IMR-90 (cell line): ENCODE data around the gene BBS1. TPM values are rescaled to one million over a fixed set of nuclear protein-coding genes. Genes with fewer than 3 reads are reported as not detected.

Experiments used
- ATAC-seq: fragments of 200-7000 bp; cut with Tn5 transposase; 2 replicates; pipeline ENCODE4 v1.9.1; 2020; ENCODE audit warnings: low read depth, mild to moderate bottlenecking, moderate library complexity
- BruUV-seq: library from RNA; stranded (reverse); fragments of 400-500 nt; replicated peaks from 2 replicates; lab custom pipeline; 2021; lab: Mats Ljungman, UMichigan
- CTCF ChIA-PET: fragments of 300-600 bp; formaldehyde crosslinking; extraction: SDS; loops from one replicate; lab custom pipeline; 2021; ENCODE audit warnings: antibody characterized with exemption; lab: Yijun Ruan, JAX
- POLR2A ChIA-PET: fragments of 300-600 bp; sonication (Branson Sonifier 250); formaldehyde crosslinking; loops from one replicate; lab custom pipeline; 2022; ENCODE audit warnings: antibody characterized with exemption; ENCODE audit not compliant: unreplicated experiment; lab: Charles Lee
- DNase-seq: peaks from one replicate; pipeline ENCODE4 v3.0.0; 2013
- H2AFZ ChIP-seq: replicated peaks from 2 replicates; pipeline ENCODE3; 2013; ENCODE audit warnings: low read length, mild to moderate bottlenecking; ENCODE audit not compliant: poor library complexity
- H2AK5ac ChIP-seq: 2 replicates; pipeline ENCODE4 v1.6.1; 2013; ENCODE audit warnings: low read depth, low read length, inconsistent platforms
- H2AK9ac ChIP-seq: replicated peaks from 2 replicates; pipeline ENCODE3; 2013; ENCODE audit warnings: mild to moderate bottlenecking, low read depth, low read length, moderate library complexity; ENCODE audit not compliant: poor library complexity
- H2BK120ac ChIP-seq: 2 replicates; pipeline ENCODE4 v1.6.1; 2013; ENCODE audit warnings: low read depth, low read length, inconsistent platforms
- H2BK15ac ChIP-seq: 3 replicates; pipeline ENCODE4 v1.6.1; 2013; ENCODE audit warnings: low read depth, low read length, inconsistent platforms
- H2BK20ac ChIP-seq: 2 replicates; pipeline ENCODE4 v1.6.1; 2013; ENCODE audit warnings: low read depth, mild to moderate bottlenecking, inconsistent platforms, low read length, moderate library complexity
- H2BK5ac ChIP-seq: 2 replicates; pipeline ENCODE4 v1.6.1; 2013; ENCODE audit warnings: mild to moderate bottlenecking, low read depth, low read length, inconsistent platforms; ENCODE audit not compliant: poor library complexity, severe bottlenecking
- H3K14ac ChIP-seq: replicated peaks from 2 replicates; pipeline ENCODE4 v1.6.1; 2013; ENCODE audit warnings: low read depth, low read length, inconsistent platforms
- H3K18ac ChIP-seq: 2 replicates; pipeline ENCODE4 v1.6.1; 2013; ENCODE audit warnings: low read depth, low read length, control low read depth
- H3K23ac ChIP-seq: 2 replicates; pipeline ENCODE4 v1.6.1; 2013; ENCODE audit warnings: low read depth, low read length, inconsistent platforms
- H3K27ac ChIP-seq: 2 replicates; pipeline ENCODE4 v1.5.1; 2013; ENCODE audit warnings: mild to moderate bottlenecking, control low read depth, low read length; ENCODE audit not compliant: insufficient read depth
- H3K27me3 ChIP-seq: 2 replicates; pipeline ENCODE4 v1.6.1; 2013; ENCODE audit warnings: low read length; ENCODE audit not compliant: control insufficient read depth, insufficient read depth
- H3K36me3 ChIP-seq: 2 replicates; pipeline ENCODE4 v1.6.1; 2013; ENCODE audit warnings: low read length, mixed read lengths; ENCODE audit not compliant: control insufficient read depth, insufficient read depth
- H3K4ac ChIP-seq: 2 replicates; pipeline ENCODE4 v1.6.1; 2013; ENCODE audit warnings: low read depth, low read length, inconsistent platforms
- H3K4me1 ChIP-seq: 2 replicates; pipeline ENCODE4 v1.6.1; 2013; ENCODE audit warnings: low read length, mixed read lengths; ENCODE audit not compliant: control insufficient read depth, insufficient read depth
- H3K4me2 ChIP-seq: 2 replicates; pipeline ENCODE4 v1.6.1; 2013; ENCODE audit warnings: low read depth, mild to moderate bottlenecking, control low read depth, low read length, moderate library complexity
- H3K4me3 ChIP-seq: 2 replicates; pipeline ENCODE4 v1.5.1; 2013; ENCODE audit warnings: low read depth, mild to moderate bottlenecking, control low read depth, low read length, moderate library complexity; ENCODE audit not compliant: insufficient read depth
- H3K56ac ChIP-seq: 2 replicates; pipeline ENCODE4 v1.6.1; 2013; ENCODE audit warnings: low read length, inconsistent platforms; ENCODE audit not compliant: insufficient read depth; ENCODE audit errors: extremely low read depth
- H3K79me1 ChIP-seq, 2 experiments: 2 replicates each; pipeline ENCODE4 v1.6.1; 2013; ENCODE audit warnings: low read length in 2 of 2, inconsistent platforms in 1 of 2, low read depth in 1 of 2
- H3K9ac ChIP-seq: 2 replicates; pipeline ENCODE4 v1.6.1; 2013; ENCODE audit warnings: low read depth, low read length, control low read depth
- H3K9me1 ChIP-seq: 2 replicates; pipeline ENCODE4 v1.6.1; 2013; ENCODE audit warnings: low read length, inconsistent platforms; ENCODE audit not compliant: insufficient read depth
- H3K9me3 ChIP-seq: 2 replicates; pipeline ENCODE4 v1.6.1; 2013; ENCODE audit warnings: low read length; ENCODE audit not compliant: control insufficient read depth, insufficient read depth
- H4K20me1 ChIP-seq: 2 replicates; pipeline ENCODE4 v1.6.1; 2013; ENCODE audit warnings: low read length, inconsistent platforms; ENCODE audit not compliant: insufficient read depth
- H4K5ac ChIP-seq: 2 replicates; pipeline ENCODE4 v1.6.1; 2013; ENCODE audit warnings: mild to moderate bottlenecking, low read depth, low read length, control low read depth
- H4K8ac ChIP-seq, 2 experiments: 2 replicates each; pipeline ENCODE4 v1.6.1; 2013; ENCODE audit warnings: low read depth in 2 of 2, low read length in 2 of 2, control low read depth in 1 of 2, inconsistent platforms in 1 of 2
- H4K91ac ChIP-seq: 2 replicates; pipeline ENCODE4 v1.6.1; 2013; ENCODE audit warnings: low read depth, low read length, inconsistent platforms; ENCODE audit not compliant: insufficient read depth
- BHLHE40 ChIP-seq: fragments of 150-350 bp; IDR thresholded peaks from 2 replicates; pipeline ENCODE4 v1.6.1; 2016; ENCODE audit warnings: mild to moderate bottlenecking, low read depth, low read length
- CEBPB ChIP-seq: IDR thresholded peaks from 2 replicates; pipeline ENCODE4 v1.6.1; 2012; ENCODE audit warnings: low read depth, low read length, improper control_type of control experiment
- CHD1 ChIP-seq: IDR thresholded peaks from 2 replicates; pipeline ENCODE4 v1.6.1; 2012; ENCODE audit warnings: low read depth, low read length, improper control_type of control experiment
- CTCF ChIP-seq: conservative IDR thresholded peaks from 2 replicates; pipeline ENCODE4 v1.5.1; 2012; ENCODE audit warnings: mild to moderate bottlenecking, low read depth, low read length, improper control_type of control experiment
- ELK1 ChIP-seq: fragments of 150-350 bp; IDR thresholded peaks from 2 replicates; pipeline ENCODE4 v1.6.1; 2016; ENCODE audit warnings: low read depth, mild to moderate bottlenecking, low read length, moderate library complexity, borderline replicate concordance
- FOS ChIP-seq: fragments of 150-350 bp; IDR thresholded peaks from 2 replicates; pipeline ENCODE4 v1.6.1; 2016; ENCODE audit warnings: low read depth, low read length
- MAFK ChIP-seq: IDR thresholded peaks from 2 replicates; pipeline ENCODE4 v1.6.1; 2012; ENCODE audit warnings: low read depth, low read length, improper control_type of control experiment
- MAZ ChIP-seq: IDR thresholded peaks from 2 replicates; pipeline ENCODE4 v1.6.1; 2012; ENCODE audit warnings: low read depth, mild to moderate bottlenecking, low read length, improper control_type of control experiment, moderate library complexity, borderline replicate concordance
- MXI1 ChIP-seq: IDR thresholded peaks from 2 replicates; pipeline ENCODE4 v1.6.1; 2012; ENCODE audit warnings: low read depth, mild to moderate bottlenecking, low read length, moderate library complexity, borderline replicate concordance
- NFE2L2 ChIP-seq: fragments of 150-350 bp; IDR thresholded peaks from 2 replicates; pipeline ENCODE4 v1.6.1; 2016; ENCODE audit warnings: low read depth, mild to moderate bottlenecking, low read length
- POLR2A ChIP-seq: IDR thresholded peaks from 2 replicates; pipeline ENCODE4 v1.6.1; 2012; ENCODE audit warnings: mild to moderate bottlenecking, low read depth, low read length
- RAD21 ChIP-seq: IDR thresholded peaks from 2 replicates; pipeline ENCODE4 v1.6.1; 2012; ENCODE audit warnings: low read length, improper control_type of control experiment
- RCOR1 ChIP-seq: IDR thresholded peaks from 2 replicates; pipeline ENCODE4 v1.6.1; 2012; ENCODE audit warnings: mild to moderate bottlenecking, low read length, improper control_type of control experiment; ENCODE audit not compliant: insufficient replicate concordance
- RFX5 ChIP-seq: IDR thresholded peaks from 2 replicates; pipeline ENCODE4 v1.8.0; 2012; ENCODE audit warnings: low read depth, mild to moderate bottlenecking, low read length, moderate library complexity
- SMC3 ChIP-seq: fragments of 150-350 bp; IDR thresholded peaks from 2 replicates; pipeline ENCODE4 v1.6.1; 2016; ENCODE audit warnings: low read depth, mild to moderate bottlenecking, antibody characterized with exemption, low read length, moderate library complexity
- USF2 ChIP-seq: fragments of 150-350 bp; IDR thresholded peaks from 2 replicates; pipeline ENCODE4 v1.6.1; 2017; ENCODE audit warnings: mild to moderate bottlenecking, antibody characterized with exemption, low read length, low read depth
- WGBS, 2 experiments: methylation state at CpG; one replicate each; pipeline versions ENCODE4 v1.1.5 to v1.1.7; 2013; ENCODE audit warnings: missing lambda C conversion rate in 2 of 2; ENCODE audit not compliant: insufficient read length in 1 of 2; ENCODE audit errors: extremely low coverage in 2 of 2; 5-methylcytosine and 5-hydroxymethylcytosine counted together
- dilution Hi-C: fragments of 300-500 bp; cut with HindIII; formaldehyde crosslinking; loops from one replicate; pipeline ENCODE4 v1.14.3; 2018; ENCODE audit warnings: low sequenced_read_pairs; ENCODE audit not compliant: unreplicated experiment
- in situ Hi-C: fragments of 300-500 bp; cut with MboI; formaldehyde crosslinking; loops from 3 replicates; pipeline ENCODE4 v1.14.3; 2019; ENCODE audit warnings: low sequenced_read_pairs, inconsistent platforms, mixed read lengths
- intact Hi-C: fragments of 100-400 bp; cut with micrococcal nuclease; formaldehyde crosslinking; loops from 2 replicates; pipeline ENCODE4 v1.10.0; 2022
- polyA plus RNA-seq, 3 experiments: library from polyadenylated mRNA; depleted of rRNA; stranded (reverse); fragments of >200 nt; gene quantifications; 2 replicates each; pipeline ENCODE4 v1.2.3, GENCODE V29; 2012; ENCODE audit warnings: low replicate concordance in 1 of 3
- total RNA-seq: library from RNA; depleted of rRNA; stranded (reverse); fragments of >200 nt; gene quantifications from 2 replicates; pipeline ENCODE4 v1.2.3, GENCODE V29; 2012

BBS1 gene
- total and polyA plus RNA-seq, 2 of the 4 experiments (the other 2 are of a cell fraction) = 16.5 to 20.6 TPM

GRCh38 chr11:66491315-66491935 is 19.0 kb upstream of the BBS1 start:
- dilution Hi-C loops = no loop called here
- no peak for DNase-seq

More at GRCh38 chr11:66491315-66491935, 19.0 kb upstream of the BBS1 start:
- Histone ChIP-seq H3K14ac (no peak overlapping the region), H2BK20ac (no peak overlapping the region), H4K8ac (no peak overlapping the region), H3K79me1 (no peaks in the 10 kb centered on the region), H3K27me3 (no peaks in the 10 kb centered on the region), H3K27ac (no peak overlapping the region), H3K9me1 (no peaks in the 10 kb centered on the region), H3K4me3 (no peak overlapping the region), H3K36me3 (peaks cover 53% of the 10 kb centered on the region), H3K9me3 (no peaks in the 10 kb centered on the region), H3K18ac (no peak overlapping the region), H2BK5ac (no peak overlapping the region), H3K4me2 (no peak overlapping the region), H3K4me1 (peaks cover 2% of the 10 kb centered on the region; the same call in 1 of the 2 replicates), H2AK5ac (no peak overlapping the region), H3K9ac (no peak overlapping the region), H2AK9ac (no peak overlapping the region), H2AFZ (no peak overlapping the region), H4K91ac (no peak overlapping the region), H3K23ac (no peak overlapping the region), H2BK15ac (no peak overlapping the region), H3K4ac (no peak overlapping the region), H3K56ac (no peak overlapping the region), H4K5ac (no peak overlapping the region; the same call in 1 of the 2 replicates), H4K20me1 (peaks cover 3% of the 10 kb centered on the region; the same call in 1 of the 2 replicates), H2BK120ac (no peak overlapping the region)
- TF ChIP-seq BHLHE40 (no peak), SMC3 (no peak), MXI1 (no peak), RCOR1 (no peak), MAFK (no peak), MAZ (no peak), USF2 (no peak), FOS (no peak), CEBPB (no peak), RAD21 (0 out of 2 replicates have a peak, but pooled peaks have one; percentile 11), RFX5 (no peak), POLR2A (no peak), CHD1 (no peak), ELK1 (no peak), CTCF (peak; percentile 34; the same call in 1 of the 2 replicates), NFE2L2 (no peak)
- peak; percentile 81 for ATAC-seq
- WGBS, 2 experiments = 63% methylated on average over 17 of the region's 20 CpGs; no CpG with 5 or more reads in 1 of the 2 experiments
- ChIA-PET CTCF (interaction anchor here (1.1 kb wide), 1 partner anchor 106 kb away, joined by 3 read pairs; no protein-coding TSS in a partner anchor), POLR2A (no interaction called here)
- BruUV-seq = no TSS peak
- intact Hi-C loops = no loop called here
- in situ Hi-C loops = no loop called here
